Mesothelial cell of epicardium (in vitro differentiated cells): ENCODE measurements around the gene C14orf132. TPM values are rescaled to one million over a fixed set of nuclear protein-coding genes. Genes with fewer than 3 reads are reported as not detected.

ENCODE experiments used
- DNase-seq, 2 experiments: peaks; one replicate each; pipeline ENCODE4 v3.0.0; 2021; ENCODE audit warnings: low spot score in 2 of 2; ENCODE audit not compliant: unreplicated experiment in 2 of 2
- H3K27ac Mint-ChIP-seq: 2 replicates; pipeline ENCODE4 v1.8.0; 2021; ENCODE audit warnings: mixed read lengths
- H3K27me3 Mint-ChIP-seq: 2 replicates; pipeline ENCODE4 v1.8.0; 2021; ENCODE audit warnings: low read depth, mixed read lengths
- H3K36me3 Mint-ChIP-seq: 2 replicates; pipeline ENCODE4 v1.8.0; 2021; ENCODE audit warnings: mixed read lengths
- H3K4me1 Mint-ChIP-seq: 2 replicates; pipeline ENCODE4 v1.8.0; 2021; ENCODE audit warnings: mixed read lengths
- H3K4me3 Mint-ChIP-seq: 2 replicates; pipeline ENCODE4 v1.8.0; 2021; ENCODE audit warnings: mild to moderate bottlenecking, moderate library complexity, mixed read lengths
- H3K9me3 Mint-ChIP-seq: 2 replicates; pipeline ENCODE4 v1.8.0; 2021; ENCODE audit warnings: mixed read lengths
- total RNA-seq: library from RNA; stranded (reverse); gene quantifications from 3 replicates; pipeline ENCODE4 v1.2.1, GENCODE V29; 2021
- TF ChIP-seq, protein P1 (sequence below): fragments of 200-600 bp; sonication (generic); IDR thresholded peaks from one replicate; pipeline ENCODE4 v1.5.0; 2021; ENCODE audit warnings: antibody characterized with exemption; ENCODE audit not compliant: unreplicated experiment

C14orf132 gene
- 35.4 to 40.6 TPM (median 35.9 TPM) in 3 replicates for total RNA-seq

DNA sequence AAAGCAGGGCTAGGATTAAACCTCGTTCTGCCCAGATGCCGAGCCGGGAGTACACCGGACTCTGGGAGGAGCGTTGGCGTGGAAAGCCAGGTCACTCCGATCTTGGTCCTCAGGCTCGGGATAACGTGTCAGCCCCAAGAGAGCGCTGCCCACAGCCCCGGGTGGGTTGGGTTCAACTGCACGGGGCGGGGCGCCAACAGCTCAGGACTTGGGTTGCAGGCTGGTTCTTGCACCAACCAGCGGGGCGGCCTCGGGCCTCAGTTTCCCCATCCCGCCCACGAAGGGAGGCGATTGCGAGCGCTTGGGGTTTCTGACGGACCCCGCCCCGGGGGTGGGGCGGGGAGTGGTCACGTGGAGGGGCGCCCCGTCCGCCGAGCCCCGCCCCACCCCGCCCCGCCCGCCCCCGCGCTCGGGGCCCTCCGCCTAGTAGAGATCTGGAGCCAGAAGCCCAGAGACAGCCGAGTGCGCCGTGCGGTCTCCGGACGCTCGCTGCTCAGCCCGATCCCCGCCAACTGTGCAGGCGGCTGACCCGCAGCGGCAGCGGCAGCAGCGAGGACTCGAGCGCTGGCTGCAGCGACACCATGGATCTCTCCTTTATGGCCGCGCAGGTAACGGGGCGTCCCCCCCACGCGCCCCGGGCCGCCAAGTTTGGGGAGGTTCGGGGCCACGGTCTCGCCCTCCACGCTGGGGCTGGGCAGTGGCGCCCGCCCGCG is at the start of gene C14orf132:
TSS of gene C14orf132 (plus strand) at position 443 of the 713 bp plus-strand sequence. CDS start at position 582, 139 bp downstream.
- Mint-ChIP-seq H3K36me3 (no peaks in the 10 kb centered on the region), H3K9me3 (no peaks in the 10 kb centered on the region), H3K27me3 (peaks cover 33% of the 10 kb centered on the region), H3K4me3 (peak within 1 kb of the TSS; percentile 86), H3K27ac (peak within 1 kb of the TSS; percentile 78), H3K4me1 (peaks cover 19% of the 10 kb centered on the region)
- DNase-seq: peak; percentile 45 to 65
- TF ChIP-seq, protein P1, sequence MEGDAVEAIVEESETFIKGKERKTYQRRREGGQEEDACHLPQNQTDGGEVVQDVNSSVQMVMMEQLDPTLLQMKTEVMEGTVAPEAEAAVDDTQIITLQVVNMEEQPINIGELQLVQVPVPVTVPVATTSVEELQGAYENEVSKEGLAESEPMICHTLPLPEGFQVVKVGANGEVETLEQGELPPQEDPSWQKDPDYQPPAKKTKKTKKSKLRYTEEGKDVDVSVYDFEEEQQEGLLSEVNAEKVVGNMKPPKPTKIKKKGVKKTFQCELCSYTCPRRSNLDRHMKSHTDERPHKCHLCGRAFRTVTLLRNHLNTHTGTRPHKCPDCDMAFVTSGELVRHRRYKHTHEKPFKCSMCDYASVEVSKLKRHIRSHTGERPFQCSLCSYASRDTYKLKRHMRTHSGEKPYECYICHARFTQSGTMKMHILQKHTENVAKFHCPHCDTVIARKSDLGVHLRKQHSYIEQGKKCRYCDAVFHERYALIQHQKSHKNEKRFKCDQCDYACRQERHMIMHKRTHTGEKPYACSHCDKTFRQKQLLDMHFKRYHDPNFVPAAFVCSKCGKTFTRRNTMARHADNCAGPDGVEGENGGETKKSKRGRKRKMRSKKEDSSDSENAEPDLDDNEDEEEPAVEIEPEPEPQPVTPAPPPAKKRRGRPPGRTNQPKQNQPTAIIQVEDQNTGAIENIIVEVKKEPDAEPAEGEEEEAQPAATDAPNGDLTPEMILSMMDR: no peak

DNA sequence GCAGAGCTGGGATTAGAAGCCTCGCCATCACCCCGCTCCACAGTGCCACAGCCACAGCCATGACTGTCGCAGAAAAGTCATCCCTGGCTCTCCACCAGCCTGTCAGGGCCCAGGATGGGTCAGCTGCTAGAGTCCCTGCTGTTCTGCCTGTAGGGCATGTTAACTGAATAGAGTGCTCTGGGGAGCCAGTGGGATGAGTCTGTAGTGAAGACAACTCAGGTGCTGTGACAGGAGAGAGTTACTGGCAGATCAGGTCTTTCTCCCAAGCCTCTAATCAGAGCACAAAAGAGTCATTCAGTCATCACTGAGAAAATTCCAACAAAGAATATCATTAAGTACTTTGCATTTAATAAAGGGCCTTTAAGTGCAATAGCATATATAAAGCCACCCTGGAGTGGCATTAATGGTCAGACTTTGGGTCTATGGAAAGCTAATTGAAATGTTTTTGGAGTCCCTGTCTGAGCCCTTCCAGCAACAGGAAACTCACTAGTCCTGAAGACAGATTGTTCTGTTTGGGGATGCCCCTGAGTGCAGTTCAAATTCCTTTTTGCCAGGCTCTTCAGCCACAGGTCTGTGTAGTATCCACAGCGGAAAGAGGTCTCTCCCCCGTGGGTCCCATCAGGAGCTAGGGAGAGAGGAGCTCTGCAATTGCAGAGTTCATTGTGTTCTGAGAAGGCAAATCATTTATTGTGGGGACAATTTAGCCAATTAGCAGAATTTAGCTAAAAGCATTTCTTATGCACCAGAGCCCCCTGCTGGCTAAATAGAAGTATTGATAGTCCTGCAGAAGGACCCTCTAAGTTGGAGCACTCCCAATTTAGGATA is 45.2 kb upstream of the C14orf132 start:
- peaks cover 31% of the 10 kb centered on the region for H3K27me3 Mint-ChIP-seq
- H3K27ac Mint-ChIP-seq: no peak overlapping the region
- no peak for DNase-seq
- peaks cover 29% of the 10 kb centered on the region for H3K9me3 Mint-ChIP-seq
- no peaks in the 10 kb centered on the region for H3K36me3 Mint-ChIP-seq
- no peaks in the 10 kb centered on the region for H3K4me1 Mint-ChIP-seq
- TF ChIP-seq, protein P1: peak; percentile 92
- H3K4me3 Mint-ChIP-seq: no peak overlapping the region

DNA sequence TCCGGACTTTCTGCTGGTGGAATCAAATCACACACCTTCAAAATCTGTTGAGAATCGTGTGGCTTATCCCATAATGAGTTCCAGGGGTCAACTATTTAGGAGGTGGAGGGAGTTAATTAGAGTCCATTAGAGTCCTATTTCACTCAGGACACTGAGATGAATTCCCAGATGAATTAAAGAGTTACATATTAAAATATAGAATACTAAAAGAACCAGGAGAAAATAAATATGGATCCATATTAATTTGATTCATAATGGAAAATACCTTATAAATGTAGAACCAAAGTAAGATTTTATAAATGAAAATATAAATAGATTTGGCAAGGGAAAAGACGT is 44.6 kb upstream of the C14orf132 start:
- DNase-seq: no peak
- Mint-ChIP-seq H3K27me3 (peaks cover 31% of the 10 kb centered on the region), H3K4me1 (no peaks in the 10 kb centered on the region), H3K4me3 (no peak overlapping the region), H3K36me3 (no peaks in the 10 kb centered on the region), H3K27ac (no peak overlapping the region), H3K9me3 (peaks cover 23% of the 10 kb centered on the region)
- TF ChIP-seq, protein P1: no peak

DNA sequence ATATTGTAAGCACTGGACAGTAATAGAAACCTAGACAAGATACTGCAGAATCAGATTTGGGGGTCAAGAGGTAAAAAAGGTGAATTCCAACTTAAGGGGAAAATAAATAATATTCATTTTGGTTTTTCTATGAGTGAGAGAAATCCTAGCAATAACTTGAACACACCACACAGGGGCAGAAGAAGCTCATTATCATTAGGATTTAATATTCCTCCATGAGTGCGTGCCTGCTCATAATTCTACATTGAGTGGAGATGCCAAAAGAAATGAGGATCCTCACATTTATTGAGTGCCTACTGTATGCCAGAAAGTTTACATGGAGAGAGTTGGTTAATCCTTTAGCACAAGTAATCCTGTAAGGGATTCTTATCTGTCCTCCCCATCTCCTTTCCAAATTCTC is 40.5 kb upstream of the C14orf132 start:
- TF ChIP-seq, protein P1: no peak
- Mint-ChIP-seq H3K27ac (no peak overlapping the region), H3K9me3 (peaks cover 7% of the 10 kb centered on the region), H3K4me3 (no peak overlapping the region), H3K36me3 (no peaks in the 10 kb centered on the region), H3K27me3 (peaks cover 40% of the 10 kb centered on the region), H3K4me1 (no peaks in the 10 kb centered on the region)
- no peak for DNase-seq

DNA sequence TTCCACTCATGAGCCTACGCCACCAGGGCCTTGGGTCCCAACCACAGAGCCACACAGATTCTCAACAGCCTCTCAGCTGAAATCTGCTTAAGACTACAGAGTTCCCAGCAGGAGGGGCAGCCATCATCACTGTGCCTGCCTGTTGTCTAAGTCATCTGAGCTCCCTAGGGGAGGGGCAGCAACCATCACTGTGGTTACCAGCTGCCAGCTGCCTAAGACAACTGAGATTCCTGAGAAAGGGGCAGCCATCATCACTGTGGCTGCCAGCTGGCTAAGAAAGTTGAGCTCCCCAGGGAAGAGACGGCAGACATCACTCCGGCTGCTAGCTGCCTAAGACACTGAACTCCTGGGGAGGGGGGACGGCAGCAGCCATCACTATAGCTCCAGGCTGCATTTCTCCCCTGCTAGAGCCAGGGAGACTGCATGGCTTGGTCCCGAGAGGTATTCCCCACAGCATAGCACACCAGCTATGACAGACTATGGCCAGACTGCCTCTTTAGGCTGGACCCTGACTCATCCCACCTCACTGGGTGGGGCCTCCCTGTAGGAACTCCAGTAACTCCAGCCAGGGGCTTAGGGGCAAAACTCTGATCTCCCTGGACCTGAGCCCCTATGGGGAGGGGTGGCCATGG is 37.2 kb upstream of the C14orf132 start:
- no peak overlapping the region for H3K27ac Mint-ChIP-seq
- TF ChIP-seq, protein P1: no peak
- H3K9me3 Mint-ChIP-seq: peaks cover 25% of the 10 kb centered on the region
- H3K27me3 Mint-ChIP-seq: peaks cover 57% of the 10 kb centered on the region
- H3K36me3 Mint-ChIP-seq: no peaks in the 10 kb centered on the region
- no peak for DNase-seq
- no peaks in the 10 kb centered on the region for H3K4me1 Mint-ChIP-seq
- no peak overlapping the region for H3K4me3 Mint-ChIP-seq
